Cortex of kidney (tissue), 1 donor: Measurements from ENCODE around the gene TUBG2.

Experiments
- DNase-seq: peaks from one replicate; lab custom pipeline; 2025; lab: John Stamatoyannopoulos, UW

Gene TUBG2

DNA sequence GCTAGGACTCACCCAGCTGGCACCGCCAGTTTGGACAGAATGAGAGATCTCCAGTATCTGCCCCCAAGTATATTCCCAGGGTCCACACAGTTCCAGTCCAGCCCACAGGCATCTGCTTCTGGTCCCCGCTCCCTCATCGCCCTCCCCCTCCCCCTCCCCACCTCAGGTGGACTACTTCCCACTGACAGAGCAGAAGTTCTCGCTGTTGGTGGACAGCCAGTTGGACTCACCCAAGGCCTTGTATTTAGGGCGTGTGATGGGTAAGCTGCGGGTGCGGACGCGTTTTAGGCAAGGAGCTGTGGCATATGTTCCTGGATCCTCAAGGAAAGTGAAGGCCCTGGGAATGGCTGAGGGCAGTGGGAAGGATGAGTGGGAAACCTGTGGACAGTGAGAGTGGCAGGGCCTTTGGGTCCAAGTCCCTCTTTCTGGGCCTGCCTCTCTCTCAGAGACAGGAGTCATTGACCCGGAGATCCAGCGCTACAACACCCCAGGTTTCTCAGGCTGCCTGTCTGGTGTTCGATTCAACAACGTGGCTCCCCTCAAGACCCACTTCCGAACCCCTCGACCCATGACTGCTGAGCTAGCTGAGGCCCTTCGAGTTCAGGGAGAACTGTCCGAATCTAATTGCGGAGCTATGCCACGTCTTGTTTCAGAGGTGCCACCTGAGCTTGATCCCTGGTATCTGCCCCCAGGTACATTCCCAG, 38.2 kb downstream of the TUBG2 start:
- no peak for DNase-seq

- DNase-seq: no peak
These were observed 39.8 kb downstream of the TUBG2 start for GRCh38 chr17:42698736-42699414.

GRCh38 chr17:42699415-42699740, 40.3 kb downstream of the TUBG2 start:
- DNase-seq: no peak

DNA sequence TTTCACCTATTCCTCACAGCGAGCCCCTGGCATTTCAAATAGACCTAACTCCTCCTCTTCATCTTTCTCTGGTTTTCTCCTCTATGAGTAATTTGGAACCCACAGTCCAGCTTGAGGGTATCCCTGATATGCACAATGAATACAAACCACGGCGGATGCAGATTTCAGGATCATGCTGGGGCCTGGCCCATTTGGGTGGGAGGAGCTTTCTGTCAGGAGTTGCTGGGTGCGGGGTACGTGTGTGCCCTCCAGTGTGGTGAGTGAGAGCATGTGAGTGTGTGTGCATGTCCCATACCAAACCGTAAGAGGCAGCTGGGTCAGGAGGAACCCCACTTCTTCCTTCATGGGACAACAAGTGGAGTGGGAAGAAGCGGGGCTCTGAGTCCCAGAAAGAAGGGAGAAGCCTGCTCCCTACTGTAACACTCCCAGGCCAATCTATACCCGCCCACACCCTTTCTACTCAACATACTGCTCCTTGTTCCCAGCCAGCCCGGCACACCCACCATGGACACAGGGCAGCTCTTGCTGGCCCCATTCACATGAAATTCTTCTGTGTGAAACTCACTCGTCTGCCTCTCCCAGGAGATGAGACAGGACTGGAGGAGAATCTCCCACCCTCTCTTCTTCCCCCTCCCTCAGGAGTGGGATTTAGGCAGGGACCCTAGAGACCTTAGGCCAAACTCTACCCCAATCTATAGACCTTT, 41.7 kb downstream of the TUBG2 start:
- DNase-seq: no peak

DNA sequence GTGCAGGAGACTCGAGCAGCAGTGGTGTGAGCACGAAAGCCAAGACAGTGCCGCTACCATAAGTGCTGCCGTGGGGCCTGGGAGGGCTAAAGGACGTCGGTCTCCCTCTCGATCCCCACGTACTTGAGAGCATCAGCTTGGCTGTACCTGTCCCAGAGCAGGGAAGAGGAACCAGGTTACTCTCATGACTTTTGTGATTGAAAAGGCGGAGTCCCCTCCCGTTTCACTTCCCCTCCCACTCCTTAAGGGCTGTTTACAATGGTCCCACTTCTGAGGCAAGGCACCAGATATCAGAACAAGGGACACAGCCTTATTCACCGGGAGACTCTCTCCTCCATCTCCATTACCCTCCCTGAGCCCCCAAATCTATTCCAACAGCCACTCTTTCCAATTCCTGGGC, 43.4 kb downstream of the TUBG2 start:
- no peak for DNase-seq

GRCh38 chr17:42704490-42704836, 45.4 kb downstream of the TUBG2 start:
- DNase-seq: no peak

DNA sequence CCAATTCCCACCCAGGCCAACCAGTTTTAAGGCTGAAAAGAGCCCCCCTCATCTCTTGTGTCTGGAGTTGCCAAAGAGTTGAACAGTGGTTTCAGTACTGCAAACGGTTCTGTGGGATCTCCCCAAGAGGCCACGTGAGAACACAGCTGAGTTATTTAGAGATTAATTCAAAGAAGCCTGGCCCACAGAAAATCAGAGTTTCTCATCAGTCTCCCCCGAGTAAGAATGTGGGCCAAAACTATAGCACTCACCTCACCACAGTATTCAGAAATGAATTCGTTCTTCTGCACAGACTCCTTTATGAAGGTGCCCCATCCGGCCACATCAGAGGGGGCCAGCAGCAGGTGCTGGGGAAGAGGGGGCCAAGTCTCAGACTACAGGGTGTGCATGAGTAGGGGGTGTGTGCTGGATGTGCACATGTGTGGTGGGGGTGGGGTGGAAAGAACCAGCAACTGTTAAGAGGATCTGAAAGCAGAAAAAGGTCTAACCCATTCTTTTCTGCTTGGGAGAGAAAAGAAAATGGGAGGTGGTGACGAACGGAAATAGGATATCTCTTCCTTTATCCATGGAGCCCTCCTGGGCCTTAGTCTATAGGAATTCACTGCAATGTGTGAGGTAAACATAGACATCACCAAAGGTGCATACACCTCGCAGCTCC, 45.9 kb downstream of the TUBG2 start:
- DNase-seq: no peak

GRCh38 chr17:42706732-42707131, 47.6 kb downstream of the TUBG2 start:
- no peak for DNase-seq

DNA sequence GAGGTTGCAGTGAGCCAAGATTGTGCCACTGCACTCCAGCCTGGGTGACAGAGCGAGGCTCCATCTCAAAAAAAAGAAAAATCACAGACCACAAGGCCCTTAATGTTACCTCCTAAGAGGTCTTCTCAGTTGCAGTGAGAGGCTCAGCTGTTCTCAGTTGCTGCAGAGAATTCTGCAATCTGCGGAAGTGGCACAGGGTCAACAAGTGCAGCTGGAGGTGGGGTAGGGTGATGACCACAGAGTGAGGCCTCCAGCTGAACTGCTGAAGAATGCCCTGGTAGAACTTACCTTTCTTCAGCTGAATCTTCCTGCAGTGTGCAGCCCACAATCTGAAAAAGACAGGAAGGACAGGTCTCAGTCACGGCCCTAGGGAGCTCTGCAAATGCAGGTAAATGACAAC, 49.5 kb downstream of the TUBG2 start:
- no peak for DNase-seq

GRCh38 chr17:42709561-42709960, 50.5 kb downstream of the TUBG2 start:
- no peak for DNase-seq
